Liver (tissue), 3 donors: Measurements from ENCODE around the gene BEGAIN.

Experiments
- ATF3 ChIP-seq: IDR thresholded peaks from 2 replicates; pipeline ENCODE4 v1.6.1; 2016; ENCODE audit warnings: antibody characterized with exemption
- CTCF ChIP-seq: fragments of 150-350 bp; IDR thresholded peaks from 2 replicates; pipeline ENCODE4 v1.5.1; 2017; ENCODE audit warnings: improper control_type of control experiment, low read depth, low read length; ENCODE audit not compliant: missing input control
- FOXA2 ChIP-seq: IDR thresholded peaks from 2 replicates; pipeline ENCODE4 v1.6.1; 2016; ENCODE audit warnings: antibody characterized with exemption
- HNF4G ChIP-seq: IDR thresholded peaks from 2 replicates; pipeline ENCODE4 v1.6.1; 2016; ENCODE audit warnings: antibody characterized with exemption
- MAX ChIP-seq: IDR thresholded peaks from 2 replicates; pipeline ENCODE4 v1.6.1; 2016; ENCODE audit warnings: antibody characterized with exemption
- RAD21 ChIP-seq, 2 donors: IDR thresholded peaks; 2 replicates each; pipeline ENCODE4 v1.6.1; 2016; ENCODE audit warnings: antibody characterized with exemption in 2 of 2, mild to moderate bottlenecking in 2 of 2
- REST ChIP-seq: IDR thresholded peaks from 2 replicates; pipeline ENCODE4 v1.6.1; 2016; ENCODE audit warnings: antibody characterized with exemption, mild to moderate bottlenecking
- SP1 ChIP-seq: IDR thresholded peaks from 2 replicates; pipeline ENCODE4 v1.6.1; 2018; ENCODE audit warnings: antibody characterized with exemption, mild to moderate bottlenecking
- donor health status: healthy.
- donor health status: healthy.

GRCh38 chr14:100609331-100609870, 22.2 kb upstream of the BEGAIN start:
- TF ChIP-seq CTCF: no peak
- TF ChIP-seq HNF4G: no peak
- no peak for TF ChIP-seq MAX
- TF ChIP-seq ATF3: no peak
- TF ChIP-seq FOXA2: no peak
- no peak for TF ChIP-seq SP1
- TF ChIP-seq REST: no peak
- no peak for TF ChIP-seq RAD21 (IDR thresholded peaks at IDR 0.05)
